ENCODE data around the gene PRPF18. TPM values are rescaled to one million over a fixed set of nuclear protein-coding genes. Genes with fewer than 3 reads are reported as not detected.

The PRPF18 gene
- total RNA-seq, 1 experiment from 2014 or later, result 10.2 TPM

GRCh38 chr10:13589316-13589715 is 2.6 kb downstream of the PRPF18 start:
- Histone ChIP-seq H4K20me1 (ENCODE audit: low read length) (no peaks in the 10 kb centered on the region), H3K4me3 (ENCODE audit: low read length) (no peak overlapping the region), H3K79me2 (ENCODE audit: low read length) (peaks cover 23% of the 10 kb centered on the region), H3F3A (ENCODE audit: low read length, unreplicated experiment) (no peaks in the 10 kb centered on the region), H3K27ac (ENCODE audit: low read length) (no peak overlapping the region), H3K27me3 (ENCODE audit: low read length) (no peaks in the 10 kb centered on the region), H3K9me2 (replicated peaks; ENCODE audit: low read length) (no peaks in the 10 kb centered on the region), H3K4me1 (ENCODE audit: insufficient read depth, low read length) (no peaks in the 10 kb centered on the region), H3K9ac (ENCODE audit: low read length) (no peak overlapping the region), H3K4me2 (ENCODE audit: low read length) (no peak overlapping the region), H2AFZ (ENCODE audit: low read length) (no peak overlapping the region), H3K9me3 (ENCODE audit: low read length) (no peaks in the 10 kb centered on the region), H3K36me3 (ENCODE audit: low read depth, low read length) (no peaks in the 10 kb centered on the region)
- CTCF ChIA-PET, result no interaction called here
- no TSS peak for BruUV-seq (replicated peaks)
- intact Hi-C loops (cut with micrococcal nuclease), result loop anchor here (5.0 to 10.0 kb wide), 2 partner anchors 55 to 97 kb away; no protein-coding TSS in a partner anchor
- DNase-seq (no peak), ATAC-seq (no peak)
- TF ChIP-seq EZH2phosphoT487 (IDR thresholded peaks at IDR 0.05; ENCODE audit: borderline replicate concordance, low read length) (no peak), CTCF (conservative IDR thresholded peaks at IDR 0.05; ENCODE audit: low read depth, low read length) (peak; percentile 38; the same call in 1 of the 2 replicates), EZH2 (IDR thresholded peaks at IDR 0.05; ENCODE audit: low read length, unreplicated experiment) (no peak)
- POLR2A ChIA-PET (ENCODE audit: unreplicated experiment), result no interaction called here

GRCh38 chr10:13590886-13591285 is 4.1 kb downstream of the PRPF18 start:
- Histone ChIP-seq H3K27me3 (ENCODE audit: low read length) (no peaks in the 10 kb centered on the region), H3K79me2 (ENCODE audit: low read length) (peaks cover 23% of the 10 kb centered on the region), H3K4me3 (ENCODE audit: low read length) (no peak overlapping the region), H4K20me1 (ENCODE audit: low read length) (no peaks in the 10 kb centered on the region), H3K36me3 (ENCODE audit: low read depth, low read length) (no peaks in the 10 kb centered on the region), H3F3A (ENCODE audit: low read length, unreplicated experiment) (no peaks in the 10 kb centered on the region), H3K4me1 (ENCODE audit: insufficient read depth, low read length) (no peaks in the 10 kb centered on the region), H3K27ac (ENCODE audit: low read length) (no peak overlapping the region), H3K4me2 (ENCODE audit: low read length) (no peak overlapping the region), H3K9me2 (replicated peaks; ENCODE audit: low read length) (no peaks in the 10 kb centered on the region), H3K9me3 (ENCODE audit: low read length) (no peaks in the 10 kb centered on the region), H2AFZ (ENCODE audit: low read length) (no peak overlapping the region), H3K9ac (ENCODE audit: low read length) (no peak overlapping the region)
- ChIA-PET POLR2A (ENCODE audit: unreplicated experiment) (no interaction called here), CTCF (no interaction called here)
- TF ChIP-seq EZH2phosphoT487 (IDR thresholded peaks at IDR 0.05; ENCODE audit: borderline replicate concordance, low read length), result no peak
- no peak for TF ChIP-seq CTCF (conservative IDR thresholded peaks at IDR 0.05; ENCODE audit: low read depth, low read length)
- TF ChIP-seq EZH2 (IDR thresholded peaks at IDR 0.05; ENCODE audit: low read length, unreplicated experiment), result no peak
- no TSS peak for BruUV-seq (replicated peaks)
- intact Hi-C loops (cut with micrococcal nuclease), result no loop called here
- no peak for DNase-seq
- ATAC-seq, result no peak

- H3K27ac ChIP-seq (ENCODE audit: low read length), result no peak overlapping the region
- H3K9me2 ChIP-seq (replicated peaks; ENCODE audit: low read length), result no peaks in the 10 kb centered on the region
- ChIA-PET POLR2A (ENCODE audit: unreplicated experiment) (no interaction called here), CTCF (no interaction called here)
- intact Hi-C loops (cut with micrococcal nuclease), result no loop called here
- no TSS peak for BruUV-seq (replicated peaks)
- no peaks in the 10 kb centered on the region for H3K9me3 ChIP-seq (ENCODE audit: low read length)
- no peaks in the 10 kb centered on the region for H3K36me3 ChIP-seq (ENCODE audit: low read depth, low read length)
- no peak overlapping the region for H3K4me2 ChIP-seq (ENCODE audit: low read length)
- no peaks in the 10 kb centered on the region for H3K4me1 ChIP-seq (ENCODE audit: insufficient read depth, low read length)
- no peaks in the 10 kb centered on the region for H3K27me3 ChIP-seq (ENCODE audit: low read length)
- no peak overlapping the region for H3K9ac ChIP-seq (ENCODE audit: low read length)
- H3K79me2 ChIP-seq (ENCODE audit: low read length), result peaks cover 18% of the 10 kb centered on the region
- no peak overlapping the region for H3K4me3 ChIP-seq (ENCODE audit: low read length)
- TF ChIP-seq EZH2phosphoT487 (IDR thresholded peaks at IDR 0.05; ENCODE audit: borderline replicate concordance, low read length) (no peak), EZH2 (IDR thresholded peaks at IDR 0.05; ENCODE audit: low read length, unreplicated experiment) (no peak), CTCF (conservative IDR thresholded peaks at IDR 0.05; ENCODE audit: low read depth, low read length) (no peak)
- no peak overlapping the region for H2AFZ ChIP-seq (ENCODE audit: low read length)
- DNase-seq (no peak), ATAC-seq (no peak)
- no peaks in the 10 kb centered on the region for H3F3A ChIP-seq (ENCODE audit: low read length, unreplicated experiment)
- H4K20me1 ChIP-seq (ENCODE audit: low read length), result no peaks in the 10 kb centered on the region
Measured at GRCh38 chr10:13592306-13592705, 5.5 kb downstream of the PRPF18 start.

Measured in PC-3 (cell line).